Mucosa of descending colon (tissue), 3 donors: Measurements from ENCODE around the gene ADAM22. TPM values are rescaled to one million over a fixed set of nuclear protein-coding genes. Genes with fewer than 3 reads are reported as not detected.

ENCODE experiments used
- ATAC-seq: fragments of 200-7000 bp; cut with Tn5 transposase; one replicate; pipeline ENCODE4 v1.9.1; 2020; ENCODE audit warnings: mild to moderate bottlenecking, moderate library complexity
- DNase-seq, 3 donors: peaks; one replicate each; pipeline ENCODE4 v3.0.0-alpha.2; 2020
- H3K36me3 ChIP-seq: fragments of 200-600 bp; one replicate; pipeline ENCODE4 v1.8.0; 2021; ENCODE audit warnings: low read depth, mild to moderate bottlenecking
- H3K4me1 ChIP-seq: fragments of 200-600 bp; one replicate; pipeline ENCODE4 v1.8.0; 2021; ENCODE audit warnings: low read depth, mild to moderate bottlenecking
- H3K4me3 ChIP-seq: fragments of 200-600 bp; one replicate; pipeline ENCODE4 v1.8.0; 2021; ENCODE audit warnings: mild to moderate bottlenecking
- H3K9me3 ChIP-seq: fragments of 200-600 bp; one replicate; pipeline ENCODE4 v1.8.0; 2021; ENCODE audit warnings: mild to moderate bottlenecking
- CTCF ChIP-seq: fragments of 200-600 bp; IDR thresholded peaks from one replicate; pipeline ENCODE4 v1.8.0; 2022; ENCODE audit warnings: antibody characterized with exemption, mild to moderate bottlenecking
- intact Hi-C, 2 donors: fragments of 100-400 bp; cut with DNase I in 1 of 2; cut with micrococcal nuclease in 1 of 2; formaldehyde crosslinking; loops; one replicate each; pipeline versions ENCODE4 v1.11.0 to v1.11.1; 2022; cut with DNase I, micrococcal nuclease
- total RNA-seq, 3 donors: library from RNA; stranded (reverse); fragmentation: NEBNext Ultra II Directional in 2 of 3; extraction: Animal tissue kit (Norgen Biotek cat#: 25700) in 2 of 3; gene quantifications; one replicate each; pipeline versions ENCODE4 v1.2.1 to v1.2.4, GENCODE V29; 2021 to 2023
- donor health status: DM: no; HTN: no; CAD: no; lungs with moderate emphysema.
- donor health status: DM: no; HTN: no; CAD: no.
- donor health status: DM: no; HTN: yes; CAD: no.

Gene ADAM22
- total RNA-seq, 3 donors from 2014 or later, result 1.8 to 4.6 (median 3.7) TPM

- Histone ChIP-seq H3K9me3 (no peaks in the 10 kb centered on the region), H3K4me1 (no peaks in the 10 kb centered on the region), H3K36me3 (no peaks in the 10 kb centered on the region), H3K4me3 (no peak overlapping the region)
- TF ChIP-seq CTCF, result no peak
- DNase-seq (no peak), ATAC-seq (no peak)
- intact Hi-C loops, result no loop called here
Observed at GRCh38 chr7:88003581-88003980, 69.5 kb downstream of the ADAM22 start.

GRCh38 chr7:88005191-88005590, 71.1 kb downstream of the ADAM22 start:
- no peak for DNase-seq
- Histone ChIP-seq H3K9me3 (no peaks in the 10 kb centered on the region), H3K4me1 (no peaks in the 10 kb centered on the region), H3K4me3 (no peak overlapping the region), H3K36me3 (no peaks in the 10 kb centered on the region)
- no peak for TF ChIP-seq CTCF
- ATAC-seq, result no peak
- intact Hi-C loops, result no loop called here

GRCh38 chr7:88009651-88010050, 75.6 kb downstream of the ADAM22 start:
- H3K4me1 ChIP-seq, result no peaks in the 10 kb centered on the region
- intact Hi-C loops, result no loop called here
- no peak overlapping the region for H3K4me3 ChIP-seq
- H3K36me3 ChIP-seq, result no peaks in the 10 kb centered on the region
- H3K9me3 ChIP-seq, result no peaks in the 10 kb centered on the region
- DNase-seq (no peak), ATAC-seq (no peak)
- no peak for TF ChIP-seq CTCF

GRCh38 chr7:88012086-88012485, 78.0 kb downstream of the ADAM22 start:
- DNase-seq (no peak), ATAC-seq (no peak)
- Histone ChIP-seq H3K4me3 (no peak overlapping the region), H3K36me3 (no peaks in the 10 kb centered on the region), H3K9me3 (no peaks in the 10 kb centered on the region), H3K4me1 (no peaks in the 10 kb centered on the region)
- intact Hi-C loops, result no loop called here
- TF ChIP-seq CTCF, result no peak

GRCh38 chr7:88013981-88014380, 79.9 kb downstream of the ADAM22 start:
- no peak overlapping the region for H3K4me3 ChIP-seq
- intact Hi-C loops, result no loop called here
- no peaks in the 10 kb centered on the region for H3K9me3 ChIP-seq
- DNase-seq, result no peak
- H3K36me3 ChIP-seq, result no peaks in the 10 kb centered on the region
- no peaks in the 10 kb centered on the region for H3K4me1 ChIP-seq
- ATAC-seq, result no peak
- no peak for TF ChIP-seq CTCF

- H3K9me3 ChIP-seq, result no peaks in the 10 kb centered on the region
- H3K4me1 ChIP-seq, result no peaks in the 10 kb centered on the region
- no peak overlapping the region for H3K4me3 ChIP-seq
- TF ChIP-seq CTCF, result no peak
- intact Hi-C loops, result no loop called here
- no peak for DNase-seq
- no peak for ATAC-seq
- H3K36me3 ChIP-seq, result no peaks in the 10 kb centered on the region
Observed at GRCh38 chr7:88014581-88014980, 80.5 kb downstream of the ADAM22 start.
